ENCODE measurements around the gene CD70.
A peak's percentile ranks its signal among the peaks of the same experiment; 100 is the strongest.

Gene CD70

DNA sequence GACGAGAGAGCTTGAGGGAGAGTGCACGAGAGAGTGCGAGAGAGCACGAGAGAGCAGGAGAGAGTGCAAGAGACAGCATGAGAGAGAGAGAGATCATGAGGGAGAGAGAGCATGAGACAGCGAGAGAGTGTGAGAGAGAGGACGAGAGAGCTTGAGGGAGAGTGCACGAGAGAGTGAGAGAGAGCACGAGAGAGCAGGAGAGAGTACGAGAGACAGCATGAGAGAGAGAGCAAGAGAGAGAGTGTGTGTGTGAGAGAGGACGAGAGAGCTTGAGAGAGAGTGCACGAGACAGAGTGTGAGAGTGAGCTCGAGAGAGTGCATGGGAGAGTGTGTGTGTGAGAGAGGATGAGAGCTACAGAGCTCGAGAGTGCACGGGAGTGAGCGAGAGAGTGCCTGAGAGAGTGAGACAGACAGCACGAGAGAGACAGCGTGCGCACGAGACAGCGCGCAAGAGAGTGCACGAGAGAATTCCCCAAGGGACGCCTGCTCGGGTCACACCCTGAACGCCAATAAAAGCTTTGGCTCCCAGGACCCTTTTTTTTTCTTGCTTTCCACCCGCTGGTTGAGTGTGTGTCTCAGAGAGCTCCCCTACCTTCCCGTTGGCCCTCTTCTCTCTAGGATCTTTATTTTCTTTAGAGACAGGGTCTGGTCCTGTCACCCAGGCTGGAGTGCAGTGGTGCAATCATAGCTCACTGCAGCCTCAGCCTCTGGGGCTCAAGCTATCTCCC, 3.7 kb downstream of the CD70 start:
- Histone ChIP-seq H3K4me3 (ENCODE audit: low read length in 2 of 2) (peak overlapping the region in 1 of 2 donors; percentile 55), H3K27me3 (ENCODE audit: control insufficient read depth in 3 of 3, insufficient read depth in 3 of 3, low read depth in 1 of 3, low read length in 3 of 3) (peaks cover 29 to 61% (median 56%) of the 10 kb centered on the region in 3 experiments)
- no peak for DNase-seq (ENCODE audit: low spot score)

DNA sequence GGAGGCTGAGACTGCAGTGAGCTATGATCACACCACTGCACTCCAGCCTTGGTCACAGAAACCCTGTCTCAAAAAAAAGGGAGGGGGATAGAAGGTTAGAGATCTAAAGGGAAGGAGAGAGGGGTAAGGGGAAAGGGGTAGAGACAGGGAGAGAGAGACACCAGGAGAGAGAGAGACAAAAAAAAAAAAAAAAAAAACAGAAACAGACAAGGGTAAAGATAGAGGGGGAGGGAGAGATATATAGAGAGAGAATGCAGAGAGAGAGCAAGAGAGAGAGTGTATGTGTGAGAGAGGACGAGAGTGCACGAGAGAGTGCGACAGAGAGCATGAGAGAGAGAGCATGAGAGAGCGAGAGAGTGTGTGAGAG, 4.2 kb downstream of the CD70 start:
- Histone ChIP-seq H3K27ac (replicated peaks; ENCODE audit: low read length) (no peak overlapping the region), H3K4ac (ENCODE audit: low read length) (no peak overlapping the region)

More for the DNA sequence above, 3.7 kb downstream of the CD70 start:
- Histone ChIP-seq H3K79me1 (ENCODE audit: low read depth, low read length) (no peaks in the 10 kb centered on the region), H3K4me1 (ENCODE audit: control insufficient read depth in 2 of 2, insufficient read depth in 1 of 2, low read depth in 1 of 2, low read length in 2 of 2) (peaks cover 2 to 15% of the 10 kb centered on the region in 2 donors), H3K36me3 (replicated peaks in 1 of 2; ENCODE audit: control insufficient read depth in 2 of 2, insufficient read depth in 2 of 2, low read length in 2 of 2) (no peaks in the 10 kb centered on the region), H3K14ac (ENCODE audit: low read length) (peak overlapping the region; percentile 32), H2BK5ac (ENCODE audit: low read length) (no peak overlapping the region), H3K9me3 (replicated peaks in 1 of 2; ENCODE audit: control insufficient read depth in 2 of 2, insufficient read depth in 1 of 2, low read depth in 1 of 2, low read length in 2 of 2) (peaks cover 0 to 2% of the 10 kb centered on the region in 2 donors), H3K9ac (ENCODE audit: low read depth, low read length, poor library complexity) (peak overlapping the region; percentile 27), H3K4me2 (ENCODE audit: insufficient read depth, low read length, poor library complexity, severe bottlenecking) (peak overlapping the region; percentile 51), H4K91ac (ENCODE audit: low read depth, low read length, poor library complexity) (no peak overlapping the region), H3K23ac (ENCODE audit: low read depth, low read length, poor library complexity) (peak overlapping the region; percentile 49), H2BK15ac (ENCODE audit: low read length) (no peak overlapping the region), H3K4ac (ENCODE audit: low read length) (no peak overlapping the region), H3K18ac (ENCODE audit: low read length) (peak overlapping the region; percentile 15), H2AFZ (ENCODE audit: low read length) (peak overlapping the region; percentile 62), H2BK12ac (ENCODE audit: low read length) (no peak overlapping the region), H2AK5ac (ENCODE audit: low read depth, low read length) (no peak overlapping the region), H3K27ac (replicated peaks; ENCODE audit: low read length) (no peak overlapping the region), H4K8ac (ENCODE audit: low read depth, low read length) (no peak overlapping the region), H2BK120ac (ENCODE audit: low read depth, low read length) (no peak overlapping the region)
- no CpG with 5 or more reads among the region's 27 CpGs for WGBS, 2 donors (ENCODE audit: extremely low coverage in 2 of 2, insufficient read length in 2 of 2, insufficient replicate concordance in 1 of 2)

DNA sequence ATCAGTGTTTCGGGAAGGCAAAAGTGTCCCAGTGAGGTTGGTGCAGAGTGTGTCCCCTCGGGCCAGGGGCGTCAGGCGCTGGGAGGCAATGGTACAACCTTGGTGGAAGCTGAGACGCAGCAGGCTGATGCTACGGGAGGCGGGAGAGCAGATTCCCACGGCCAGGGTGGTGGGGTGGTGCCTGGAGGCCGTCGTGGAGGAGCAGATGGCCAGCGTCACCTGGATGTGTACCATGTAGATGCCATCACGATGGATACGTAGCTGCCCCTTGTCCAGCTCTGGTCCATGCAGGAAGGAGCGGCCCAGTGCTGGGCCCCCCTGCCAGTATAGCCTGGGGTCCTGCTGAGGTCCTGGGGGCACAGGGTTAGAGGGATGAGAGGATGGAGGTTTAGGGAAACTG, 4.9 kb downstream of the CD70 start:
- Histone ChIP-seq H2BK120ac (ENCODE audit: low read depth, low read length) (no peak overlapping the region), H2BK12ac (ENCODE audit: low read length) (peak overlapping the region; percentile 30), H3K4ac (ENCODE audit: low read length) (no peak overlapping the region), H3K27ac (replicated peaks; ENCODE audit: low read length) (no peak overlapping the region), H2BK5ac (ENCODE audit: low read length) (no peak overlapping the region), H2AFZ (ENCODE audit: low read length) (no peak overlapping the region), H3K18ac (ENCODE audit: low read length) (peak overlapping the region; percentile 59), H2AK5ac (ENCODE audit: low read depth, low read length) (peak overlapping the region; percentile 68), H4K8ac (ENCODE audit: low read depth, low read length) (no peak overlapping the region), H3K36me3 (replicated peaks in 1 of 2; ENCODE audit: control insufficient read depth in 2 of 2, insufficient read depth in 2 of 2, low read length in 2 of 2) (no peaks in the 10 kb centered on the region), H3K4me2 (ENCODE audit: insufficient read depth, low read length, poor library complexity, severe bottlenecking) (no peak overlapping the region), H3K4me3 (ENCODE audit: low read length in 2 of 2) (no peak overlapping the region), H2BK15ac (ENCODE audit: low read length) (no peak overlapping the region), H3K23ac (ENCODE audit: low read depth, low read length, poor library complexity) (peak overlapping the region; percentile 73), H3K4me1 (ENCODE audit: control insufficient read depth in 2 of 2, insufficient read depth in 1 of 2, low read depth in 1 of 2, low read length in 2 of 2) (peaks cover 2 to 15% of the 10 kb centered on the region in 2 donors), H3K9me3 (replicated peaks in 1 of 2; ENCODE audit: control insufficient read depth in 2 of 2, insufficient read depth in 1 of 2, low read depth in 1 of 2, low read length in 2 of 2) (peaks cover 0 to 1% of the 10 kb centered on the region in 2 donors), H3K27me3 (ENCODE audit: control insufficient read depth in 3 of 3, insufficient read depth in 3 of 3, low read depth in 1 of 3, low read length in 3 of 3) (peaks cover 29 to 53% (median 50%) of the 10 kb centered on the region in 3 experiments), H3K79me1 (ENCODE audit: low read depth, low read length) (no peaks in the 10 kb centered on the region), H3K9ac (ENCODE audit: low read depth, low read length, poor library complexity) (no peak overlapping the region), H4K91ac (ENCODE audit: low read depth, low read length, poor library complexity) (no peak overlapping the region), H3K14ac (ENCODE audit: low read length) (peak overlapping the region; percentile 47)
- no CpG with 5 or more reads among the region's 14 CpGs for WGBS, 2 donors (ENCODE audit: extremely low coverage in 2 of 2, insufficient read length in 2 of 2, insufficient replicate concordance in 1 of 2)
- DNase-seq (ENCODE audit: low spot score), result no peak

More for the DNA sequence above, 4.2 kb downstream of the CD70 start:
- H3K9me3 ChIP-seq (replicated peaks in 1 of 2; ENCODE audit: control insufficient read depth in 2 of 2, insufficient read depth in 1 of 2, low read depth in 1 of 2, low read length in 2 of 2), result peaks cover 0 to 1% of the 10 kb centered on the region in 2 donors
- no CpG with 5 or more reads among the region's 4 CpGs for WGBS, 2 donors (ENCODE audit: extremely low coverage in 2 of 2, insufficient read length in 2 of 2, insufficient replicate concordance in 1 of 2)
- H3K23ac ChIP-seq (ENCODE audit: low read depth, low read length, poor library complexity), result peak overlapping the region; percentile 49
- no peak overlapping the region for H2AK5ac ChIP-seq (ENCODE audit: low read depth, low read length)
- no peak for DNase-seq (ENCODE audit: low spot score)
- H3K14ac ChIP-seq (ENCODE audit: low read length), result peak overlapping the region; percentile 32
- peaks cover 2 to 15% of the 10 kb centered on the region in 2 donors for H3K4me1 ChIP-seq (ENCODE audit: control insufficient read depth in 2 of 2, insufficient read depth in 1 of 2, low read depth in 1 of 2, low read length in 2 of 2)
- H3K36me3 ChIP-seq (replicated peaks in 1 of 2; ENCODE audit: control insufficient read depth in 2 of 2, insufficient read depth in 2 of 2, low read length in 2 of 2), result no peaks in the 10 kb centered on the region
- peaks cover 29 to 59% (median 56%) of the 10 kb centered on the region in 3 experiments for H3K27me3 ChIP-seq (ENCODE audit: control insufficient read depth in 3 of 3, insufficient read depth in 3 of 3, low read depth in 1 of 3, low read length in 3 of 3)
- peak overlapping the region; percentile 51 for H3K4me2 ChIP-seq (ENCODE audit: insufficient read depth, low read length, poor library complexity, severe bottlenecking)
- no peaks in the 10 kb centered on the region for H3K79me1 ChIP-seq (ENCODE audit: low read depth, low read length)
- no peak overlapping the region for H2BK12ac ChIP-seq (ENCODE audit: low read length)
- H2BK5ac ChIP-seq (ENCODE audit: low read length), result no peak overlapping the region
- H4K91ac ChIP-seq (ENCODE audit: low read depth, low read length, poor library complexity), result no peak overlapping the region
- H3K9ac ChIP-seq (ENCODE audit: low read depth, low read length, poor library complexity), result peak overlapping the region; percentile 27
- no peak overlapping the region for H3K18ac ChIP-seq (ENCODE audit: low read length)
- H2BK120ac ChIP-seq (ENCODE audit: low read depth, low read length), result no peak overlapping the region
- no peak overlapping the region for H4K8ac ChIP-seq (ENCODE audit: low read depth, low read length)
- H2AFZ ChIP-seq (ENCODE audit: low read length), result peak overlapping the region; percentile 62
- peak overlapping the region in 1 of 2 donors; percentile 55 for H3K4me3 ChIP-seq (ENCODE audit: low read length in 2 of 2)
- no peak overlapping the region for H2BK15ac ChIP-seq (ENCODE audit: low read length)

All from neuronal stem cell (in vitro differentiated cells).